Hippocampal formation (tissue), 2 donors: Measurements from ENCODE around the gene DDB1.

Experiments
- DNase-seq, 2 donors: peaks; one replicate each; lab custom pipeline; 2025; lab: John Stamatoyannopoulos, UW

Gene DDB1

DNA sequence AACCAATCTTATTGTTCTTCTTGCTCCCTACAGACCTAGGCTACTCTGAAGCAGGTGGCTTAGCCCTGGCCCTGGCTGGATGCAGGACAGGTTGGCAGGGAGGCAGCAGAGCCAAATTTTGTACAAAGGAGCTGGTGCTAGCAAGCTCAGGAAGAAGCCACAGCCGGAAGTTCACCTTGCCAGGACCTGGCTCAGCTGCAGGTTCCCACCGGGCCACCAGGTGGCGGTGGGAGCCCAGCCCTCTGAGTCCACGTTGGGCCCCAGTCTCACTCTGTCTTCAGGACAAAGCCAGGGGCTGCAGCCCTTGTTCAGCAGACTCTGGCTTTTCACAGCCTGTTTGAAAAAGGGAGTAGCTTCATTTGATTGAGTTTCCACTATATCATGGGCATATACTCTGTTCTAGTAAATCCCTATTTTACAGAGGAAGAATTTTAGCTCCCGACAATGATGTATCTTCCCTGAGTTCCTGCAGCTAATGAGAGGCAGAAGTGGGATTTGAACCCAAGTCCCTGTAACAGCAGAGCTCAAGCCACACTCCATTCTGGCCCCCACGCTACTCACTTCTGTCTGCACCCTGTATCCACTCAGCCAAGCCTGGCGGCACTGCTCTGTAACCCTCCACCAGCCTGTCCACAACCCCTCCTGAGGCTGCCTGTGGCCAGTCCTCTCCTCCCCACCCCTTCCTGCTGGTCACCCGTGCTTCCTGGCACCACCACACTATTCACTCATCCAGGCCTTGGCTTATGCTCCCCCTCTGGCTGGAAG, 3.4 kb upstream of the DDB1 start:
- peak; percentile 36 to 42 for DNase-seq

DNA sequence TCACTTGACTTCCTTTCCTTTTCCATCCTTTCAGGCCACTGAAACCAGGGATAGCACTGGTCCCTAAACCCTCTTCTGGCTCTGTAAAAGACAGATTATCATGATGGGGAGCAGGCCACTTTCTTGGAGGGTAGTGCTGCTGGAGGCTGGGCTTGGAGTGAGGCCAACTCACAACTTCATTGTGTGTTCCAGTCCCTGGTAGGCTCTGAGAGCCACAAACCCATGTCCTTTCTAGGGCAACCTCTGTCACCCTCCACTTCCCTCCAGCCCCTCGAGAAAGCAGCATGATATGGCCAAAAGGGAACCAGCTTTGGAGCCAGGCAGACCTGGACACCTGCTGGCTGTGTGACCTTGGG, 2.4 kb upstream of the DDB1 start:
- DNase-seq, result no peak

DNA sequence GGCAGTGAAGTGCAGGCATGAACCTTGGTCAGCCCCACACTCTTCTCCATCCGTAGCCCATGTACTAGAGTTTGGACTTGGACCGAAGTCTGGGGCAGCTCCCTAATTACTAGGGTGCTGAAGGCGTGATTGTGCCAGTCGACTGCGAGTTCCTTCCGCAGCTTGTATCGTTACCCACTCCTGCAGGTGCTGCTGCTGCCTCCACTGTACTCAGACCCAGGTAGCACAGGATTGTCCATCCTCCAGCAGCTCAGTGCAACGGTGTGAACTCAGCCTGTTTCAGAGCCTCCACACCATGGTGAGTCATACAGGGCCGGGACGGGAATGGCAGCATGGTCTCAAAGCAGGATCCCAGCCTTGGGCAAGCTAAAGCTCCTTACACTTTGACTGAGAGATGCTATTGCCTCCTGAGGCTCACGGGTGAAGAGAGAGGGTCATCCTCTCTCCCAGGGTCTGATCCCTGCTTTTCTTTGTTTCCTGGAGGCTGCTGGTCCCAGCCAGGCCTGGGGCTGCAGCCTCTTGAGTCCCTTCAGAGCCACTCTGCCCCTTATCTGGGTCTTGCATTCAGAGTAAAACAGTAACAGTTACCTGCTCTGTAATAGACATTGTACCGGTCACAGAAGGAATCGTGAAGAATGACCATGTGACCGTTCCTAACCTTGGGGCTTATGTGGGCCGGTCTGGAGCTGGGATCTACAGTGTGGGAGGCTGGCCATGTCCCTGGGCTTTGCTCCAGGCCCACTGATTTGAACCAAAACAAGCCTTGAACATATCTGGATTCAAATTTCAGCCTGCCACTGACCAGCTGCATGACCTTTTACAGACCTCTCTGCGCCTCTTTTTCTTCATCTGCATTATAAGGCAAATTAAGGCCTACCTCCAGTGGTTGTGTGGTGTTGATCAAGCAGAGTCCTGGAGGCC, 1.8 kb upstream of the DDB1 start:
- no peak for DNase-seq

DNA sequence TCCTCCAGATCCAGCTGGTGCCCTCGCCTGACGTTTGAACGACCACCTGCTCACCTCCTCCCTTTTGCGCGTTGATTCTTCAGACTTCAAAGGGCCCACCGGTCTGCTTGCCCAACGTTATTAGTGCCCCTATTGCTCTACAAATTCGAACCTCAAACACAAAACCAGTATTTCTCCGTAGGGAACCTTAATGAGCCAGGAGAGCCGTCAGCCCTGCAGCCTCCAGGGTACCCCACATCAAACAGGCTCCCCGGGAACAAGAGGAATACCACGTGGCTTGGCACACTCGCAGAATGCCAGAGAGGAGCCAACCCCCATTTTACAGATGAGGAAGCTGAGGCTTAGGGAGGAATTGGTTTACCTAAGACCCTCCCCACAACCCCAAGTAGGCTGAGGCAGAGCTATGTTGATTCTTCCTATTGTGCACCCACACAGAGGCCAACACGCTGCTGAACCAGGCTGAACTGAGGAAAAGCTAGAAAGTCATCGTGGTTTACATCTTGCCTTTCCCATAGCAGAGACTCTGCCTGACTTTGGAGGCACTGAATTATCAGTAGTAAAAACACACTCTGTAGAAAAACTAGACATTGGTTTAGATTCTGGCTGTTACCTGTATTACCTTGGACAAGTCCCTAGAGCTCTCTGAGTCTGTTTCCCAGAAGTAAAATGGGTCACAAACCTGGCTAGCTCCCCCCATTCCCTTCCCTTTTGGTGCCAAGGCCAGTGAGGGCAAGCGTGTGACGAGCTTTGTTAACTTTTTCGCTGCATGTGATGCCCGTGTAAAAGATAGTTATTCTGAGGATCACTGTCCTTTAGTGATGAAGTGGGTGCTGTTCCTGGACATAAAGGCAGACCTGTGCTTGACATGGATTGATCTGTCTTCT, 887 bp upstream of the DDB1 start:
- DNase-seq, result no peak

DNA sequence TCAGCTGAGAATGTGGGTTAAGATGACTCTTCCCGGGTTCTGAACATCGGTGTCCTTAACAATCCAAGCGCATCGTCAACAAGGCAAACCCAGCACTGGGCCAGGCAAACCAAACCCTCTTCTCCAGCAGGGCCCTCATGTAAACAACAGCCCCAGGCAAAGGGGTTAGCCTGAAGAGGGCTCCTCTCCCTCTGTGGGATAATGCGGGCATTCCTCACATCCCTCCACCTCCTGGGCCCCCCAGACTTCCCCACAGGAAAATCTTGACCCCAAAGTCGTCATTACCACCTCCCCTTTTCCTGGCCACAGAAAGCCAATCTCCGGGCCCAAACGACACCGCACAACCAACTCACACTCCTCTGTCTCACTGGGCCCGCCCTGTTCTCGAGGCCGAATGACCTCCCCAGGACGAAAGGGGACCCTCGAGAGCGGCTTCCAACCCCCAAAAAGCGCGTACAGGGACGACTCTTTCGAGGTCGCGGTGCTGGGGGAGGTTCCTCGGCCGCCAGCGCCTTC, 566 bp downstream of the DDB1 start:
- no peak for DNase-seq

DNA sequence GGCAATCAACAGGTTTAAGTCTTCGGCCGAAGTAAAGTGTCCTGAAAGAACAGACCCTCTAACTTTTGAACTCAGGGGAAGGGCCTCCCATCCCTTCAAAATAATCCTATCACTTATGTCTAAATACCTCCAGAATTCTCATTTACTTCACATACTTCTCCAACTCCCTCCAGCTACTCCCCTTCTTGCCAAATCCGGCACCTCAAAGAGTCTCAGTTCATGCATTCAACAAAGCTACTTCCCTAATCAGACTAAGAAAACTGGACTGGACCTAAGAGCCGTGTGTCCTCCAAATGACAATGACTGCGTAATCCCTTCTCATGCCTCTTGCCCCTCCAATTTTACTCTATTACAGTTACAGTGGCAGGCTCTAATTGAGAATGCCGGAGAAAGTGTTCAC, 1.3 kb downstream of the DDB1 start:
- DNase-seq, result no peak

DNA sequence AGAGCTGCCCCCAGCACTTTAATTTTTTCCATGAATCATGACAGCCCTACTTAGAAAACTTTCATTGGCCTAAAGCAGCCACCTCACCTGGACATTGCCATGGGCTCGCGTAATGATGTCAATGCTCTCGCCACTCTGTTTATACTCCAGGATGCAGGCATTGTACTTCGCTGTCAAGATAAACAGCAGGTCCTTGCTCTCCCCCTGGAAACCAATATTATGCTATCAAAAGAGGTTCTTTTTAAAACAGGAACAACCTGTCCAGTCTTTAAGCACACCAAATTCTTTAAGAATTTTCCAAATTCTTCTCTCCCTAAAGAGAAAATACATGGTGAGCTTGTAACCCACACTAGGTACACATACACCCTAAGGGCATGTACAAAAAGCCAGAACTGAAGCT, 3.0 kb downstream of the DDB1 start:
- DNase-seq, result no peak

DNA sequence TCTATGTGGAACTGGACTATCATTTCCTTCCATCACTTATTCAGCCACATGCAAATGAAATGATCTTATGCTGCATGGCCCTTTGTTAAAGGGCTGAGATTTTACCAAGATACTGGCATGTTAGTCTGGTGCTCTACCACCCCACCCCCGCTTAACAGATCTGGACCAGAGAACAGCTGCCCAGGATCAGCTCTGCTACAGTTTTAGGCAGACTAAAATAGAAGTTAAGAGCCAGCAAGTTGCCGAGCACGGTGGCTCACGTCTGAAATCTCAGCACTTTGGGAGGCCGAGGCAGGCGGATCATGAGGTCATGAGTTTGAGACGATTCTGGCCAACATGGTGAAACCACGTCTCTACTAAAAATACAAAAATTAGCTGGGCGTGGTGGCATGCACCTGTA, 4.6 kb downstream of the DDB1 start:
- no peak for DNase-seq

DNA sequence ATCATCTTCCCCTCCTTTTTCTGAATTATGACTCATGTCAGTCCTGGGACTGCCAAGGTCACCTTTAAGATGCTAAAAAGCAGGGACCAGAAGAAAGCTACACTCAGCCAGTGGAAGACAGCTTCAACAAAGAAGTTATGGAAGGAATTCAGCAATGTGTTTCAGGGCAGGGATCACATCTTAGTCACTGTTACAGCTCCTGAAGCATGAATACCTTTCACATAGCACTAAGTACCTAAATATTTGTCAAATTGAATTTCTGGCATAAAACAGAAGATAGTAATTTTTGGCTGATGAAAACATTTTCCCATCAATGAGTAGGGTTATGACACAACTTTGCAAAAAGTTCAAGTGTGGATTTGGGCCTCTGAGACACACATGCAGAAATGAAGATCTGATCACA, 5.2 kb downstream of the DDB1 start:
- DNase-seq, result no peak

DNA sequence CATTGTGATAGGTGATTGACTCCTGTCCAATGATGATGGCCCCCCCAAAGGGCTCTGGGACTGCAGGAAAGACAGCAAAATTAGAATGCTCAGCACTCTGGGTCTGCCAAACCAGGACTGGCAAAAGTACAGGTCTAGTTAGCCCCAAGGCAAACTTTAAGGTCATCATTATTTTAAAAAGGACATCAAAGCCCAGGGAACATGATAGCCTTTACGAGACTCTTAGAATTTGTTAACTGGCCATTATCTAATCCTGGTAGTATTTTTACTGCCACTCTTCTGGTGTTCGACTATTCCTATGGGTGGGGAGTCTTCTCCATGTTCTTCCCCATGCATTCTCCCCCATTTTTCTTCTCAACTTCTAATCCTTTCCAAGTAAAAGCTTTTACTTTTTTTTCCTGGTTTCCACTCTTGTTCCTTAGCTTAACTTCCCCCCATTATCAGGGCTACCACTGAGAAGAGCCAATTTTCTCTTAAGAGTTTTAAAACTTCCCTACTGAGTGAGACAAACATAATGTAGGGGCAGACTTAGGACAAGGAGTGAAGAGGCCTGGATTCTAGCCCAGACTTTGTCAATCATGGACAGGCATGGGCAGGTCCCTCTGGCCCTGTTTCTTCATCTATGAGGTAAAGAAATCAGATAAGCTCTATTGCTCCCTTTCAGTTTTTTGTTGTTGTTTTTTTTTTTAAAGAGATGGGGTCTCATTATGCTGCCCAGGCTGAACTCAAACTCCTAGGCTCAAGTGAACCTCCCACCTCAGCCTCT, 7.1 kb downstream of the DDB1 start:
- peak in 1 of 2 donors; percentile 21 for DNase-seq

DNA sequence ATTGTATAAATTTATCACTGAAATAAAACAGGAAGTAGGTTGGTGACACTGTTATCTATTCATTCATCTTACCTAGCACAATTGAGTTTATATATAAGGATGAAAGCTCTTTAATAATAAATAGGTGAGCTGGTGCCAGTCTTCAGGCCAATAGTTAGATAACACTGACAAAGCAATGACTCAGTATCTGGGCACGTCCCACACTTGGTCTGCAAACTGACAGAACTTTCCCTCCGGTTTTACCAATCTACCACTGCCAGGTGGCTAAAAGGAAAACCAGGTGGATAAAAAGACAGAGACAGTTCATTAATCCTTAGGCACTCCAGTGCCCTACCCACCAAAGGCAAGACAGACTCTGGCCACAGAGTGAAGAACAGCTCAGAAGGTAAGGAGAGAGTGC, 17.6 kb downstream of the DDB1 start:
- DNase-seq, result no peak

DNA sequence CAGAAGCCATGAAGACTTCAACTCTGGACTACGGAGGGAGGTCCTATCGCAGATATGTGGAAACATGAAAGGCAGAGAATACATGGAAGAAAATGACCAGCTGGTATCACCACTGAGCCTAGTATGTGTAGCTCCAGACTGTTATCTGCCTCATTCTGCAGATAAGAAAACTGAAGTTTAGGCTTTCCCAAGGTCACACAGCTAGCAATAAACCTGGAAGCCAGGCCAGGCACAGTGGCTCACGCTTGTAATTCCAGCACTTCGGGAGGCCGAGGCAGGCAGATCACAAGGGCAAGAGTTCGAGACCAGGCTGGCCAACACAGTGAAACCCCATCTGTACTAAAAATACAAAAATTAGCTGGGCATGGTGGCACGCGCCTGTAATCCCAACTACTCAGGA, 22.2 kb downstream of the DDB1 start:
- DNase-seq, result no peak

DNA sequence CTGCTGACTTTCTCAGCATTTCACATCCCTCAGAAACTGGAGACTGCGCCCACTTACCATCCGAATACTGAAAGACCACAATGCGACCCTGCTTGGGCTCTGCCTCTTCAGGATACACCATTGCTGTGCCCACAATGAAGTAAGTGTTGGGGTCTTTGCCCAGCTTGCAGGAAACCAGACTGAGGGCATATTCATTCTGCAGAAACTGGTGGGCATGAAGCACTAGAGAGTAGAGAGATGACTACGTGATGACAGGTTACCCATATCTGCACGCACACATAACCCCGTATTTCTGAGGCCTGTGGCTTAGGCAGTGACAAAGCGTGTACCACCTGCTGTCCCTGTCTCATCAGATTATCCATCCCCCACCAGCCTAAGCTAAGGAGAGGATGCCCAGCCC, 23.2 kb downstream of the DDB1 start:
- DNase-seq, result no peak

DNA sequence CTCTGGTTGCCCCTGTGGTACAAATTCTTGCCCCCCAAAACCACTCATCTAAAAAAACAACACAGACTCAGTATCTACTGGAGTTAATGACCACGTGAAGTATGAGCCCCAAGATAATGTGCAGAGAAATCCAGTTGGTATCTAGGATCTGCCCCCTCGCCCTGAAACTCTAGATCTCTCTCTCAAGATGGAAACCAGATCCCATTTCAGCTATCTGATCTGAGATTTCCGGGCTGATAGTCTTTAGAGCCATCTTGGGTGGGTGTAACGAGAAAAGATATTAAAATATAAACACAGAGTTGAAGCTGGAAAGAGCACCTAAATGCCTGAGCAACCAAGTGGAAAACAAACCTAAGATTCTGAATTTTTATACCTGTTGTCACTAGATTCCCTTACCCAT, 23.8 kb downstream of the DDB1 start:
- no peak for DNase-seq

DNA sequence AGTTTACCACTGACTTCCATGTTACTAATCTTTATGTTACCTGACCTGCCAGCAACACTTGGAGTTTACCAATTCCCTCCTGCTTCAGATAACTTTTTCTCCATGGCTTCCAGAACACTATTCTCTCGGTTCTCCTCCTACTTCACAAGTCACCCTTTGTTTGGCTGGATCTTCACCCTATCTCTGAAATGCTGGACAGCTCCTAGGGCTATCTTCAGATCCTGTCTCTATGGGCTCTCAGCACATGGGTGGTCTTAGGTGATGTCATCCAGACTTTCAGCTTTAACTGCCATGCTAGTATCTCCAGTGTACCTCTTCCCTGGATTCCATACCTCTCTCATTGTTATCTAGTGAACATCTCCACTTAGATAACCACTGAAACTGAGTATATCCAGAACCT, 25.6 kb downstream of the DDB1 start:
- no peak for DNase-seq

DNA sequence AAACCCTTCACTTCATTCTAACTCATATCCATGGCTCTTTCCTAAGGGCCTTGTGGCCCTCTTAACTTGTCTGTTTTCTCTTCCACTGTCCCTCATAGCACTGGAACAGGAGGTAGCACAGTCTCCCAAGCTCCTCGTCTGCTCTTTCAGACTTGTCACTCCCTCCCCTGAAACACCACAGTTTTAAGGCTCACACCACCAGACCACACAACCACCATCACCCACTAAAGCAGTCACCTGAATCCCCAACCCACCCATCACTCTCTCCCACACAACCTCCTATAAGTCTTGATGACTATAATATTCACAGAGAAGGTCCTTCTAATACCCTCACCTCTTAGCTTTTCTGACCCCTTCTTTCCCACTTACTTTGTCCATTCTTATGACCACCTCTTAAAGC, 26.7 kb downstream of the DDB1 start:
- no peak for DNase-seq

DNA sequence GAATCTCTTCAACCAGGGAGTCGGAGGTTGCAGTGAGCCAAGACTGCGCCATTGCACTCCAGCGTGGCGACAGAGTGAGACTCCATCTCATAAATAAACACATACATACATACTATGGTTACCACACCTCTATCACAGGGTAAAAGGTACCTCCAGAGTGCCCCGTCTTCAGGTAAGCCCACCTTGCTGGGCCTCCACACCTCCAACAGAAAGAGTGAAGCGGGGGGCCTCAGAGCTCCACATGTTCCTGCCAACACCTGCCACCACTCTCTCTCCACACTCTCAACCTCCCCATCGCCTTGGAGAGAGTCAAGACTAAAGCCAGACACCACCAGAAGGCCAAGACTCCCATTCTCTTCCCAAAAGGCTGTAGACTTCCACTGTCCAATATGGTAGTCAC, 27.5 kb downstream of the DDB1 start:
- DNase-seq, result no peak

DNA sequence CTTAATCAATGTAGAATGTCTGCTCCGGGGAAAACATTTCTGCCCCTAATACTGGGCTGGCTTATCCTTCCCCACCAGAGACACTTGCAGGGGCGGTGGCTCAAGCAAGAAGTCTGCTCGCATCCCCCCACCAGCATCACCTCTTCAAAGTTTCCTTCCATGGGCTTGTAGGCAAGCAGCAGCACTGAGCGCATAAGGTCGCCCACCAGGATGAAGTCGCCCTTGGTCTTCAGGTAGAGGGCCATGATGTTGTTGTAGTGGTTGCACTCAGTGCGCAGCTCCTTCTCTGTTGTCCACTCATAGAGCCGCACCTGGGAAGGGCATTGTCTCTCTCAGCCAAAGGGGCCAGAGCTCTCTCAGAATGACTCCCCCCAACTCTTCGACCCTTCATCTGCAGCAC, 29.2 kb downstream of the DDB1 start:
- no peak for DNase-seq

DNA sequence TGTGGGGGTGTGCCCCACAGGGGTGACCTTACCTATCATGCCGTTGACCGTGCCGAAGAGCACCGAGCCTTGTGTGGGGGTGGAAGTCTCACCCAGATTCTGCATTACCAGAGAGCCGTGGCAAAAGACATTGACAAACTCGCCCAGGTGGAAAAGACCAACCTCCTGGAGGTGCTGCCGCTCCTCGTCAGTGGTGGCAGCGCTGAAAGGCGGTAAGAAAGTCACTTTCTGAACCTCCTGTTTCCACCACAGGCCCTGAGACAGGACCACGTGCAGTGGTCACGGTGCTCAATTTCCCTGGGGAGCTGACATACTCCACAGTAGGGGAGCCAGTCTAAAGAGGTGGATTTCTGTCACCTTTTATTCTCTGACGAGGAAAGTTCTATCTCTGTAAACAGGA, 30.4 kb downstream of the DDB1 start:
- DNase-seq, result no peak

DNA sequence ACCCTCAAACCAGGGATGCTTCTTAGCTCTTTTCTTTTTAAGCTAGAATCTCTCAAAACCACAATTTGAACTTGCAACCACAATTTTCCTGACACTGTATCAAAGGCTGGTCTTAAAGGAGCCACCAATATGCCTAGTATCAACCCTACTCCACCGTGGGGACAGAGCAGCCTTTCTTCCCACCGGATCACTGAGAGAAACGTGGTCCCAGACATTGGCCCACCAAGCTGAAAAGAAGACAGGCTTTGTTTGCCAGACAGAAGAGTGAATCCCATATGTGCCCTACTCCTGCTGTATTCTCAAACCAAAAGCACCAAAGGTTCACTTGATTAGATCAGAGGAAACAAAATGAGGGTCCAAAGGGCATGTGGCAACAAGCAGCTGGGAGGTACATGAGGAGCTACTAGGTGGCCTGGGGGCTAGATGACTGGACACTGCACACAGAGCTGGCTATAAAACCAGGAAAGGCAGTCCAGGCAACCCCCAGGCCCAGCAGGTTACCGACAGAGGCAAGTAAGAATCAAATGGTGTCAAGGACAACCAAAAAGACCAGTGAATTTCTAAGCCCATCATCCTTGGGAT, 34.2 kb downstream of the DDB1 start:
- DNase-seq, result no peak

DNA sequence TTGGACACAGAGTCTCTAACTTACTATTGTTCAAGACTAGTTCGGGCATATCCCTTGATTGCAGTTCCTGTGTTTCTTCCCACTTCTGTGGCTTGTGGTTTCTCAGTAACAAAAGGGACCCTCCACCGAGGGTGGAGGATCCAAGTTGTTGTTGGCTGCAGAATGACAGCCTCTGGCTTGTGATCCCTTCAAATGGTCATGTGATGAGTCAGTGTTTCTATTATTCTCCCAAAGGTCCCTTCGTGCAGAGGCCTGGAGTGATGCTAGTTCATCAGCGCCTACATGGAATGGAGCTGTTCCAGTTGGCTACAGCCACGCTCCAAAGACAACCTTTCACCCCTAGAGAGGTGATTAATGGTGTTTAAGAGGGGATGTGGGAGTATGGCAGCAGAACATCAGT, 35.2 kb downstream of the DDB1 start:
- DNase-seq, result no peak
